ENCODE measurements around the gene PLSCR1.

The PLSCR1 gene

GRCh38 chr3:146470425-146470990 lies 73.9 kb downstream of the PLSCR1 start:
- DNase-seq = no peak

DNA sequence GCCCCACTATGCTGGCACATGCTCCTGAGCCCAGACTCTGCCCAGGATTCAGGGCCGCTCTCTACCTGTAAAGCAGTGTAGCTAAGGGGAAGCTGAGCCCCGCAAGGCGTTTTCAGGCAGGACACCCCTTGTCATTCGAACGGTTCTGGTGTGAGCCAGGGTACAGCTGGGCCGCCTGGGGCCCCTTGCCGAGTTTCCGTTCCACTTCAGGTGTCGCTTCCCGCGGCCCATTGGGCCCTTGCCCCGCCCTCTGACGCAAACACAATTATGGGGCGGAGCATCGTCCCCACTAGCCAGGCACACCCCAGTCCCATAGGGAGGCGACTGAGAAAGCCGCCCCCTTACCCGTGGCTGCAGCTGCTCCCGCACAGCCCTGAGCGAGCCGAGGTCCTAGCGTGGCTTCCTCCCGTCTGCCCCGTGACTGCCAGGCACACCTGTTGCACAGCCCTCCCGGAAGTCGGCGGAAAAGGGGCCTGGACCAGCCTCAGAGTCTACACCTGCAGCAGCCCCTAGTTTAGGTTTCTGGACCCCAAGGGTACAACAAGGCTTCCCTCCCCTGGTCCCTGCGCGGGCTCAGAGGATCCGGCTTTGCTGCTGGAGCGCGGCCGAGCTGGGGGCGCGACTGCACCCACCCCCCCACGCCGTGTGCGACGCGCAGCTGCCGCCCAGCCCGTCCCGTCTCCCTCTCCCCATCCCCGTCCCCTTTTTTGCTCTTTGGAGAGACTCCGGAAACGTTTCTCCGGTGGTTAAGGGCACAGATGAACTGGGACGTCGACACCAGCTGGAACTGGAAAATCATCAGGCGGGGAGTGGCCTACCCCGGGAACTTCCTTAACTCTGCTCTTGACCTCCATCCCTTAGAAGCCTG lies 75.0 kb downstream of the PLSCR1 start, which contains the start of gene PLSCR2:
Gene PLSCR2, minus strand, starts transcription at position 412 of the 868 bp plus-strand sequence. CDS start 9,657 bp downstream, outside the sequence.
- DNase-seq = peak; percentile 59

DNA sequence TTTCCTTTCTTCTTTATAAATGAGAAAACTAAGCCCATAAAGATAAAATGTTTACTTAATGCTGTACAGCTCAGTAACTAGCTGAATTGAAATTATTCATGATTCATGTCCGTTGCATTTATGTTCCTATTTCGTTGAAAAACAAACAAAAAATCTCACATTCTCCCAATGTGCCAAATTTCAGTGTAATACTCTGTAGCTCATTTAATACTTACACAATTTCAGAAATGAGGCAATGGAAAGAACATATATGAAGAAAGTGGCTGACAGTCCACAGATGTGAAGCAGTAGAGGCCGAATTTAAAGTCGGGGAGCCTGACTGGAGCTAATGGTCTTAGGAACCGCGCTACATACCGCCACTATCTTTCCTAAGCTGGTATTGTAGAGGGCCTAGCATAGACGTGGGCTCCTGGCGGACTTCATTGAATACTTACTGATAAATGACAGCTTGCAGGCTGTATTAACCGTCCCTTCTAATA lies 75.7 kb downstream of the PLSCR1 start:
- no peak for DNase-seq

GRCh38 chr3:146468234-146468633 lies 76.2 kb downstream of the PLSCR1 start:
- DNase-seq = no peak

GRCh38 chr3:146466604-146467003 lies 77.8 kb downstream of the PLSCR1 start:
- no peak for DNase-seq

- no peak for DNase-seq
Observed at GRCh38 chr3:146465693-146466465, 78.5 kb downstream of the PLSCR1 start.
